NCI-H2196 (cell line): ENCODE data around the gene CIB4.
"Not testable (repeated sequence)": the region's sequence is repeated elsewhere in the genome, so short reads cannot be mapped to it uniquely, and the experiment has no call there.

Experiments
- DNase-seq: peaks from one replicate; lab custom pipeline; 2025; ENCODE audit not compliant: unreplicated experiment; lab: John Stamatoyannopoulos, UW

CIB4 gene

GRCh38 chr2:26668041-26668440, 26.9 kb upstream of the CIB4 start:
- no peak for DNase-seq

- DNase-seq, result no peak
Observed at GRCh38 chr2:26666671-26667070, 25.5 kb upstream of the CIB4 start.

- DNase-seq, result not testable (repeated sequence)
Observed at GRCh38 chr2:26665296-26665695, 24.1 kb upstream of the CIB4 start.

- no peak for DNase-seq
Observed at GRCh38 chr2:26660363-26660962, 19.3 kb upstream of the CIB4 start.

- no peak for DNase-seq
Observed at GRCh38 chr2:26658691-26659346, 17.7 kb upstream of the CIB4 start.

- DNase-seq, result no peak
Observed at GRCh38 chr2:26657265-26657664, 16.1 kb upstream of the CIB4 start.

GRCh38 chr2:26655611-26656195, 14.5 kb upstream of the CIB4 start:
- DNase-seq, result no peak

- not testable (repeated sequence) for DNase-seq
Observed at GRCh38 chr2:26655120-26655519, 14.0 kb upstream of the CIB4 start.

- no peak for DNase-seq
Observed at GRCh38 chr2:26654061-26654340, 12.8 kb upstream of the CIB4 start.

- DNase-seq, result no peak
Observed at GRCh38 chr2:26653207-26654060, 12.3 kb upstream of the CIB4 start.

- DNase-seq, result no peak
Observed at GRCh38 chr2:26652361-26653041, 11.3 kb upstream of the CIB4 start.

- no peak for DNase-seq
Observed at GRCh38 chr2:26651799-26652198, 10.6 kb upstream of the CIB4 start.

- no peak for DNase-seq
Observed at GRCh38 chr2:26651470-26651771, 10.3 kb upstream of the CIB4 start.

GRCh38 chr2:26650713-26651469, 9.7 kb upstream of the CIB4 start:
- no peak for DNase-seq

GRCh38 chr2:26649992-26650712, 9.0 kb upstream of the CIB4 start:
- no peak for DNase-seq

GRCh38 chr2:26649322-26649721, 8.2 kb upstream of the CIB4 start:
- no peak for DNase-seq

- no peak for DNase-seq
Observed at GRCh38 chr2:26648516-26648915, 7.3 kb upstream of the CIB4 start.

- DNase-seq, result no peak
Observed at GRCh38 chr2:26647981-26648380, 6.8 kb upstream of the CIB4 start.

- no peak for DNase-seq
Observed at GRCh38 chr2:26646986-26647672, 6.0 kb upstream of the CIB4 start.

- DNase-seq, result no peak
Observed at GRCh38 chr2:26645762-26646161, 4.6 kb upstream of the CIB4 start.
